ENCODE data around the gene ANKRD42.

The ANKRD42 gene

GRCh38 chr11:83285151-83285770 is 91.7 kb downstream of the ANKRD42 start:
- no peaks in the 10 kb centered on the region for H3K27me3 ChIP-seq (replicated peaks; ENCODE audit: insufficient read depth, low read length)
- H3K36me3 ChIP-seq (replicated peaks; ENCODE audit: insufficient read depth, low read length), result no peaks in the 10 kb centered on the region
- peak overlapping the region; percentile 89 for H2AFZ ChIP-seq (ENCODE audit: low read length)
- H3F3A ChIP-seq (ENCODE audit: insufficient read depth, low read length), result peaks cover 5% of the 10 kb centered on the region
- H3K4me2 ChIP-seq (ENCODE audit: low read depth, low read length), result peak overlapping the region; percentile 85
- H3K9me3 ChIP-seq (replicated peaks; ENCODE audit: insufficient read depth, low read length), result no peaks in the 10 kb centered on the region
- peaks cover 22% of the 10 kb centered on the region for H3K4me1 ChIP-seq (ENCODE audit: low read length)
- H3K79me2 ChIP-seq (ENCODE audit: low read length), result peaks cover 36% of the 10 kb centered on the region
- no peaks in the 10 kb centered on the region for H4K20me1 ChIP-seq (ENCODE audit: insufficient read depth, low read length)
- peak overlapping the region; percentile 93; the same call in 1 of the 2 replicates for H3K27ac ChIP-seq (ENCODE audit: low read length)
- peak overlapping the region; percentile 96 for H3K4me3 ChIP-seq (ENCODE audit: low read length)
- no peak for DNase-seq
- peak overlapping the region; percentile 98 for H3K9ac ChIP-seq (ENCODE audit: low read length)
- TF ChIP-seq, protein P1, sequence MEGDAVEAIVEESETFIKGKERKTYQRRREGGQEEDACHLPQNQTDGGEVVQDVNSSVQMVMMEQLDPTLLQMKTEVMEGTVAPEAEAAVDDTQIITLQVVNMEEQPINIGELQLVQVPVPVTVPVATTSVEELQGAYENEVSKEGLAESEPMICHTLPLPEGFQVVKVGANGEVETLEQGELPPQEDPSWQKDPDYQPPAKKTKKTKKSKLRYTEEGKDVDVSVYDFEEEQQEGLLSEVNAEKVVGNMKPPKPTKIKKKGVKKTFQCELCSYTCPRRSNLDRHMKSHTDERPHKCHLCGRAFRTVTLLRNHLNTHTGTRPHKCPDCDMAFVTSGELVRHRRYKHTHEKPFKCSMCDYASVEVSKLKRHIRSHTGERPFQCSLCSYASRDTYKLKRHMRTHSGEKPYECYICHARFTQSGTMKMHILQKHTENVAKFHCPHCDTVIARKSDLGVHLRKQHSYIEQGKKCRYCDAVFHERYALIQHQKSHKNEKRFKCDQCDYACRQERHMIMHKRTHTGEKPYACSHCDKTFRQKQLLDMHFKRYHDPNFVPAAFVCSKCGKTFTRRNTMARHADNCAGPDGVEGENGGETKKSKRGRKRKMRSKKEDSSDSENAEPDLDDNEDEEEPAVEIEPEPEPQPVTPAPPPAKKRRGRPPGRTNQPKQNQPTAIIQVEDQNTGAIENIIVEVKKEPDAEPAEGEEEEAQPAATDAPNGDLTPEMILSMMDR (IDR thresholded peaks at IDR 0.05; ENCODE audit: low read length), result no peak
- TF ChIP-seq EZH2phosphoT487 (IDR thresholded peaks at IDR 0.05; ENCODE audit: low read length) (no peak), EZH2 (optimal IDR thresholded peaks at IDR 0.05; ENCODE audit: low read depth, low read length) (no peak)
- no peaks in the 10 kb centered on the region for H3K9me2 ChIP-seq (replicated peaks; ENCODE audit: insufficient read depth, low read length)

DNA sequence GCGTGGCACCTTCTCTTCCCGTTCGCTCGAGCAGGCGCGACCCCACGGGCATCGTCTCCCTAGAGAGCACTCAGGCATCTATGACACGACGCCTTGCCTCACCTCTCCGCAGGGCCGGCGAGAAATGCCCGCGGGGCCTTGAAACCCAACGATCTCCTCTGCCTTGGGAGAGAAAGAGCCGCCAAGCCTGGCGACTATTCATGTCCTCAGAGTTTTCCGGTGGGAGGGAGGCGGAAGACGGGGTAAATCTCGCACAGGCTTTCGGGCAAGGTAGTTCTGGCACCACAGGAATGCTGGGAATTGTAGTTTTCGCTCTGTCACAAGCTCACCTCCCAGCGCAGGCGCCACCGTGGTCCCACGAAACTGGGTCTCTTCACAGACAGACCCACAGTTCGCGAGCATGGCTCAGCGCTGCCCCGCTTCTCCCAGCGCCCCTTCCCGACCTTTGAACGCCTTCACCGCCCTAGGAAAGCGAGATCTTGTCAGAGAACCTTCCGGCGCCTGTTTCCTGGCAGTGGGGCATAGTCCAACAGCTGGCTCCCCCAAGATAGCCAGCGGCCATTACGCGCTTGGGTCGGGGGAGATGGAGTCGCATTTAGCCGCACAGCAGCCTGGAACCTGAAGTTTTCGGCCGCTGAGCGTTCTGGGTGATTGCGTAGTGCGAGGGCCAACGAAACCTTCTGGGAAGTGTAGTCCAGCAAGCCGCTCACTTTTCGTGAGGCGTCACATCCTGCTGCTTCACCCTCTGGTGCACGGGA is 92.4 kb downstream of the ANKRD42 start, which contains the start of gene CCDC90B:
Gene CCDC90B (minus strand): TSS at position 597 of the 758 bp plus-strand sequence. CDS start 395 bp downstream, at position 202.
- H3K27ac ChIP-seq (ENCODE audit: low read length), result peak within 1 kb of the TSS; percentile 93
- no peaks in the 10 kb centered on the region for H3K9me3 ChIP-seq (replicated peaks; ENCODE audit: insufficient read depth, low read length)
- H3K4me1 ChIP-seq (ENCODE audit: low read length), result peaks cover 22% of the 10 kb centered on the region
- no peaks in the 10 kb centered on the region for H3K36me3 ChIP-seq (replicated peaks; ENCODE audit: insufficient read depth, low read length)
- peaks cover 5% of the 10 kb centered on the region for H3F3A ChIP-seq (ENCODE audit: insufficient read depth, low read length)
- H2AFZ ChIP-seq (ENCODE audit: low read length), result peak within 1 kb of the TSS; percentile 96
- TF ChIP-seq EZH2phosphoT487 (IDR thresholded peaks at IDR 0.05; ENCODE audit: low read length), result no peak
- TF ChIP-seq, protein P1 (IDR thresholded peaks at IDR 0.05; ENCODE audit: low read length), result peak; percentile 48
- no peaks in the 10 kb centered on the region for H3K27me3 ChIP-seq (replicated peaks; ENCODE audit: insufficient read depth, low read length)
- peak within 1 kb of the TSS; percentile 98 for H3K9ac ChIP-seq (ENCODE audit: low read length)
- H3K9me2 ChIP-seq (replicated peaks; ENCODE audit: insufficient read depth, low read length), result no peaks in the 10 kb centered on the region
- peak within 1 kb of the TSS; percentile 96 for H3K4me3 ChIP-seq (ENCODE audit: low read length)
- peak; percentile 98 for DNase-seq
- peaks cover 36% of the 10 kb centered on the region for H3K79me2 ChIP-seq (ENCODE audit: low read length)
- no peaks in the 10 kb centered on the region for H4K20me1 ChIP-seq (ENCODE audit: insufficient read depth, low read length)
- peak within 1 kb of the TSS; percentile 85 for H3K4me2 ChIP-seq (ENCODE audit: low read depth, low read length)

DNA sequence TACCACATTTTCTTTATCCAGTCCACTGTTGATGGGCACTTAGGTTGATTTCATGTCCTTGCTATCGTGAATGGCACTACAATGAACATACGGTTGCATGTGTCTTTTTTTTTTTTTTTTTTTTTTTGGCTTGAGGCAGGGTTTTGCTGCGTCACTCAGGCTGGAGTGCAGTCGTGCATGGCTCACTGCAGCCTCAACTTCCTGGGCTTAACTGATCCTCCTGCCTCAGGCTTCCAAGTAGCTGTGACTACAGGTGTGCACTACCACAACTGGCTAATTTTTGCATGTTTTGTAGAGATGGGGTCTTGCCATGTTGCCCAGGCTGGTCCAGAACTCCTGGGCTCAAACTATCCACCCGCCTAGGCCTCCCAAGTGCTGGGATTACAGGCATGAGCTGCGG is 94.1 kb downstream of the ANKRD42 start:
- no peak for DNase-seq
- H3K9ac ChIP-seq (ENCODE audit: low read length), result no peak overlapping the region
- H3K9me2 ChIP-seq (replicated peaks; ENCODE audit: insufficient read depth, low read length), result no peaks in the 10 kb centered on the region
- no peaks in the 10 kb centered on the region for H3K27me3 ChIP-seq (replicated peaks; ENCODE audit: insufficient read depth, low read length)
- H3K9me3 ChIP-seq (replicated peaks; ENCODE audit: insufficient read depth, low read length), result no peaks in the 10 kb centered on the region
- H3K36me3 ChIP-seq (replicated peaks; ENCODE audit: insufficient read depth, low read length), result no peaks in the 10 kb centered on the region
- H3K27ac ChIP-seq (ENCODE audit: low read length), result no peak overlapping the region
- peaks cover 29% of the 10 kb centered on the region for H3K79me2 ChIP-seq (ENCODE audit: low read length)
- H3K4me2 ChIP-seq (ENCODE audit: low read depth, low read length), result no peak overlapping the region
- no peak overlapping the region for H3K4me3 ChIP-seq (ENCODE audit: low read length)
- H4K20me1 ChIP-seq (ENCODE audit: insufficient read depth, low read length), result no peaks in the 10 kb centered on the region
- TF ChIP-seq, protein P1 (IDR thresholded peaks at IDR 0.05; ENCODE audit: low read length), result no peak
- TF ChIP-seq EZH2phosphoT487 (IDR thresholded peaks at IDR 0.05; ENCODE audit: low read length), result no peak
- TF ChIP-seq EZH2 (optimal IDR thresholded peaks at IDR 0.05; ENCODE audit: low read depth, low read length), result no peak
- peaks cover 5% of the 10 kb centered on the region for H3F3A ChIP-seq (ENCODE audit: insufficient read depth, low read length)
- no peak overlapping the region for H2AFZ ChIP-seq (ENCODE audit: low read length)
- peaks cover 22% of the 10 kb centered on the region for H3K4me1 ChIP-seq (ENCODE audit: low read length)

Measured in MM.1S (cell line).